GM18868 (cell line): ENCODE results near the gene TMEM134.
"Not testable (repeated sequence)": the region's sequence is repeated elsewhere in the genome, so short reads cannot be mapped to it uniquely, and the experiment has no call there.

Experiments used
- ATAC-seq: cut with Tn5 transposase; IDR thresholded peaks from one replicate; pipeline ENCODE4 v1.9.1; 2021; ENCODE audit warnings: mild to moderate bottlenecking, moderate library complexity; ENCODE audit not compliant: unreplicated experiment

The TMEM134 gene, protein sequence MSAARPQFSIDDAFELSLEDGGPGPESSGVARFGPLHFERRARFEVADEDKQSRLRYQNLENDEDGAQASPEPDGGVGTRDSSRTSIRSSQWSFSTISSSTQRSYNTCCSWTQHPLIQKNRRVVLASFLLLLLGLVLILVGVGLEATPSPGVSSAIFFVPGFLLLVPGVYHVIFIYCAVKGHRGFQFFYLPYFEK

DNA sequence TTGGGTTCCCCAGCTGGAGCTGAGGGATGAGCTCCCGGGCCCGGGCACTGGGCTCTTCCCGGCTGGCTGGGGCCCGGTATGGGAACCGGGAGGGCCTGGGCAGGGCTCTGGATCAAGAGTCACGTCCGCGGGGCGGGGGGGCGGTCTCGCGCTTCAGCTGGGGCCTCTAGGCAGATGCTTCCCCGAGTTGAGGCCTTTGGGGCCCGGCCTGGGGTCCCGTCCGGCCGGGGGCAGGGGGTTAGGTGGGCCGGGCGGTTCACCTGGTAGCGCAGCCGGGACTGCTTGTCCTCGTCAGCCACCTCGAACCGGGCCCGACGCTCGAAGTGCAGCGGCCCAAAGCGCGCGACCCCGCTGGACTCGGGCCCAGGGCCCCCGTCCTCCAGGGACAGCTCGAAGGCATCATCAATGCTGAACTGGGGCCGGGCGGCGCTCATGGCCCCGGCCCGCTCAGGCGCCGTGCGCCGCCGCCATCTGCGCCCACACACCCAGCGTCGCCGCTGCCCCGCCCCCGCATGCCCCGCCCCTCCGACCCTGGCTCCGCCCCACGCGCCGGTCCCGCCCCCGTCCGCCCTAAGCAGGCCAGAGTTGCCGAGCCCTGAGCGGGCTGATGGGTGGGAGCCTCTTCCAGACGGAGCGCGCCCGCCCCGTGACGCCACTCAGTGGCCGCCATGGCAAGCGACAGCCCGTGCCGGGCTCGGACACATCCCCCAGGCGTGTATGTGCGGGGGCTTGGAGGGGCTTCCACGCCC lies at the start of gene TMEM134:
TMEM134 (minus strand) TSS at position 493 of the 749 bp plus-strand sequence; CDS start at position 434, 59 bp downstream.
- peak; percentile 67 for ATAC-seq

- ATAC-seq: no peak
Measured at GRCh38 chr11:67517784-67518552, 48.9 kb upstream of the TMEM134 start.

DNA sequence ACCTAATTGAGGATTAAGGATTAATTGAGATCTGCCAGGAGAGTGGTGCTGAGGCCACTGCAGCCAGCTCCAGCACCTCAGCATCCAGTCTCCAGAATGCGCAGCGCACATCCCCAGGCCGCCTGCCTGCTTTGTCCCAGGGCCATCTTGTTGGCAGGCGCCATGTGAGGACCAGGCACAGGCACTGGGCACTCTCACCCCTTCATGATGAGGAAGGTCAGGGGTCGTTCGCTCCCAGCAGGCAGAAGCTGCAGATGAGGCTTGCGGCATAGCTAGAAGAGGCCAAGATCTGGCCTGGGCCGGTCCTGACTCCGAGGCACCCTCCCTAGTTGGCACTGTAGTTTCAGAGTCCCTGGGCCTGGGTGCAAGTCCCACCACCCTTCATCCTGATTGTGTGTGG lies 47.8 kb upstream of the TMEM134 start:
- no peak for ATAC-seq

GRCh38 chr11:67514116-67514515 lies 45.1 kb upstream of the TMEM134 start:
- no peak for ATAC-seq

GRCh38 chr11:67511558-67511957 lies 42.5 kb upstream of the TMEM134 start:
- not testable (repeated sequence) for ATAC-seq

- no peak for ATAC-seq
Measured at GRCh38 chr11:67510023-67510345, 40.9 kb upstream of the TMEM134 start.

DNA sequence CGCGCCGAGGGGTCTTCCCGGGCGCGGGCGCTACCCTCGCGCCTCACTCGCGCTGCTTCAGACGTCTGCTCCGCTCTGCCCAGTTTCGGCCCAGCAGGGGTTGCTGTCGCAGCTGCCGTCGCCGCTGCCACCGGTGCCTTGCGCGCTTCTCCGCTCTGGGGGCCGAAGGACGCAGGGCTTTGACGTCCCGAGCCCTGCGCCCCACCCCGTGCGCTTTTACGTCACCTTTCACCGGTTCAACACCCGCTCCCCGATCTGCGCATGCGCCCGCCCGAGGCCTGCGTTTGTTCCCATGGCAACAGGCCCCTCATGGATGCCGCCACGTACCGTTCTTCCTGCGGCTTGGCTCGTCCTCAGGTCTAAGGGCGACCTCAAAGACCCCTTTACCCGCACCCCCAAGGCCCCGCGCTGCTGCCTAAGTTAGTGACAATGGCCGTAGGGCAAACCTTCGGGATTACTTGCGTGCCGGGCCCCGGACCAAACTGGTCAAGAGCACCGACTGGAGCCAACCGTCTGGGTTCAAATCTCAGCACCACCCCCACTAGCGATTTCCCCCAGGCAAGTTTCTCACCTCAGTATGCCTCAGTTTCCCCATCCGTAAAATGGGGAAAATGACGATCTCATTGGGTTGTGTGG lies 39.6 kb upstream of the TMEM134 start:
- ATAC-seq: peak; percentile 42

GRCh38 chr11:67507864-67508485 lies 38.9 kb upstream of the TMEM134 start, which contains the start of gene CDK2AP2:
CDK2AP2 (minus strand) TSS chr11:67508162; CDS start chr11:67508082, 80 bp downstream.
- peak; percentile 76 for ATAC-seq

DNA sequence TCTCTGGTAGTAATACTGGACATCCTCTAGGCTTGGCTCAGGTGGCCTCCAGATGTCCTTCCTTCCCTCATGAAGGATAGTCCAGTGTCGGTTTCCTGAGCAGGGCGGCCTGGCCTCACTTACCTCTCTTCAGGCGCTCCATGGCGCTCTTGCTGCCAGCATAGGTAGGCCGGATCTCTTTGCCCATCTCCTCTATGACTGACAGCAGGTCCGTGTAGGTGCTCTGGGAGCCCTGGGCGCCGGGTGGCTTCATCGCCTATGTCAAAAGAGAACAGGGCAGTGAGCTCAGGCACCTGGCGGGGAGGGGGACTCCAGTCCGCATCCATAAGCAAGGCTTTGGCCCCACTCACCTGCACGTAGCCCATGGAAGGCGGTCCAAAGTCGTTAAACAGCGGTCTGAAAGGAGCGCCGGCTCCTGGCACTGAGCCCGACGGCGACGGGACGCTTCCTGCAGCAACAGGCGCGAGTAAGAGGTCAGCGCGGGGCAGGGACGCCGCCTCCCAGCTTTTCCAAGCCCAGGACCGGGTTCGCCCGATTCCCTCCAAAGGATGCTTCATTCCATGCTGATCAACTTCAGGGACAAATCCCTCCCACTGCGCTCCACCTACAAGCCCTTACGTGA lies 38.3 kb upstream of the TMEM134 start:
- ATAC-seq: no peak

DNA sequence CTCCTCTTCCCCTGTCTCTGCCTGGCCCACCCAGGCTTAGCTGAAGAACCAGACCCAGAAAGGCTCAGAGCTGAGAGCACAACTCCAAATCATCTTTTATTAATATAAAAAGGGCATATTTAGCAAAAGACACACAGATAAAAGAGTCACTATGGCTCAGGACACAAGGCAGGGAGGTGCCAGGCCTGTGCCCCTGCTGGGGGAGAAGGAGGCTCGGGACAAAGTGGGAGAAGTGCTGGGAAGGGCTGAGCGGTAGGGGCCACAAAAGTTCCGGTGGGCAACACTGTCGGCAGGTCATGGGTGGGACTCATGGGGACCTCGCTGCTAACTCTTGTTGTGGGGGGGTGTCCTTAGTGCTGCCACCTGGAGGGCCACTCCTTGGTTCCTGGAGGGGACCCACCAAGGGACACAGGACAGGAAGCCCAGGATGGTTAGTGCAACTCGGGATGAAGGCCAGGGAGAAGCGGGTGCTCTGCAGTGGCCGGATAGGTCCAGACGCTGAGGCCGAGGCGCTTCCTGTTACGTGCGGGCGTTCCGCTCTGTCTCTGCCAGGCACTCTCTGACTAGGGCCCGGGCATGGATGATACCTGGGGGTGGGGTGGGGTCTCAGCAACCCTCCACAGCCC lies 37.5 kb upstream of the TMEM134 start:
- ATAC-seq: no peak

DNA sequence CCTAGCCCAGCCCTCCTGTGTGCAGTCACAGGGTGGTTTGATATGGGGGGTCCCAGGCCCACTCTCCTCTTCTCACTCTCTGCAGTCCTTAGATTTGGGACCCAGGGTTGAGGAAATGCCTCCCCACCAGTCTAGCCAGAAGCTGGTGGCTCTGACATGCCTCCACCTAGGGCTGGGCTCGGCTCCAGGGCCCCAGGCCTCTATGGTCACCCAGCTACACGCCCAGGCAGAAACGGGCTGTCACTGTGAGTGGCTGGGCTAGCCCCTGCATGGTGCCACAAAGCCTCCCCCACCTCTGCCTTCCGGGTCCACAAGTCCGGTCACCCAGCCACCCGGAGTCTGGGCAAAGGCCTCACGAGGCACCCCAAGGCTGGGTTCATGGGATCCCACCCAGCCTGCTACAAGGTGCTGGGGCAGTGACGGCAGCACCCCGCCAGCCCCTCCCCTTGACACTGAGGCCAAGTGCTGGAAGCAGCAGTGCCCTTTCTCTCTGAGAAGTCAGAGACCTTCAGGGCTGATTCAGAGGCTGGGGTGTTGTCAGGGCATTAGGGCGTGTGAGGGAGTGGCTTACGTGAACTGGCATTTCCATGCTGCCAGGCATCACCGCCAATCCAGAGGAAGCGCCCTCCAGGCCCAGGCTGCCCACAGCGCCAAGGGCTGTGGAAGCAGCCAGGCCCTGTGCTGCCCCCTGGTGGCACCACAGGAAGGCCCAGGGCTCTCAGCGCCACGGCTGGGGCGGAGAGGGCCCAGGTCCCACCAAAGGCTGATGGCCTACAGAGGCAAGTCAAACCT lies 36.8 kb upstream of the TMEM134 start:
- ATAC-seq: no peak

DNA sequence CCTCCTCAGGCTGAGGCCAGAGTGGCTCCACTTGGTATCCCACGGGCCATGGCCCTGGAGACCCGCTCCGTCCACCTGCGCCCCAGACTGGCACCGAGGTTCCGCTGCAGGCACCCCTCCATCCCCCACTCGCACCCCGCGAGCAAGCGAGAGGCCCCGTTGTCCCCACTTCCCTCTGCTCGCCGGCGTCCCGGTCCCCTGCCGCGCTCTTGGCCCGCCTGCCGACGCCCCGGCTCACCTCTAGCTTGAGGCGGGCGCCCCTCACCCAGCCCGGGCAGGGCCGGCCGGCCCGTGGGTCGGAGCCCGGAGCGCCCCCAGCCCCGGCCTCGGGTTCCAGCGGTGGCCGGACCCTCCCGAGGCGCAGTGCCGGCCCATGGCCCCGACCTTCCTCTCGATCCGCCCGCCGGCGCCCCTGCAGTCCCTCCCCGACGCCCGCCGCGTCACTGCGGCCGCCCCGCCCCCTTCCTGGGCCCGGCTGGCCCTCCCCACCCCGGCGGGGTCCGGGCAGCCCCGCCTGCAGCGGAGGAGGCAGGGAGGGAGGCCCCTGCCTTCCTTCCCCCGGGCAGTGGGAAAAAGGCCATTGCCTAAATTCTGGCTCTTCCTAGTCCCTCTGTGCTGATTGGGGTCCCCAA lies 36.0 kb upstream of the TMEM134 start, which contains the start of gene PITPNM1:
PITPNM1 (minus strand) TSS at position 414 of the 632 bp plus-strand sequence. CDS start 1,183 bp downstream, outside the sequence.
- ATAC-seq: no peak

DNA sequence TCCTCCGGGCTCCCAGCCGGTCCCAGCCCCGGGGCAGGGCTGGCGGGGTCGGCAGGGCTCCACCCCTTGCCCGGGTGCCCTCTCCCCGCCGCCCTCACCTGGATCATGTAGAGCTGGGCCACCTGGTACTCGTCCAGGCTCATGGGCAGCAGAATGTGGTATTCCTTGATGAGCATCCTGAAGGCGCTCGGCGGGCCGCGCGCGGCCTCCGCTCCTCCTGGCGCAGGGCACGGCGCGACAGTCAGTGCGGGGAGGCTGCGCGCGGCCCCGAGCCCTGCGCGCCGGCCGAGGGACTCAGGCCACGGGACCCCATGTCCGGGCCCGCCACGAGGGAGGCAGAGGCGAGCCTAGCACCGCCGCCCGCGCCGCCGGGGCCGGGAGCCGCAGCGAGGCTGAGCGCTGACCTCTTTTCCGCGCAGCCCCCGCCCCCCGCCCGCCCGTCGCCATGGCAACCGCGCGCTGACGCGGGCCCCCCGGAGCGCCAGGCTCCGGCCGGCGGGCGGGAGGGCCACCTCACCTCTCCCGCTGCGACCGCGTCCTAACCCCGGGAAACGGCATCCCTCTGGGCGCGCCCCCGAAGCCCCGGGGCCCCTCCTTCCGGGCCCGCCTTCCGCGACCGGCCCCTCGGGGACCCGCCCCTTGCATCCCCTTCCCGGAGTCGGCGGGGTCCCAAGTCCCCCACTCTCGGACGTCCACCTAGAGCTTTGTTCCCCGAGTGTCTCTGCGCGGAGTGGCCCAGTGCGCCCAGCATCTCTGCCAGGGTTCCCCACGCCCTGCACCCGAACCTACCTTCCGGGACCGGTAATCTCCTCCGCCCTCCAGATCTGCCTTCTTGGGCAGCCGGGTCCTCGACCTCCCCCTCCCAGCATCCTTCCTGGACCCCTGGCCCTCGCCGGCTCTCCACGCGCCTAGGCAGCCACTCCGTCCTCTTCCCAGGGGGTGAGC lies 35.2 kb upstream of the TMEM134 start:
- ATAC-seq: no peak

- ATAC-seq: no peak
Measured at GRCh38 chr11:67503119-67504004, 34.3 kb upstream of the TMEM134 start.

GRCh38 chr11:67502328-67502979 lies 33.4 kb upstream of the TMEM134 start:
- no peak for ATAC-seq

GRCh38 chr11:67501854-67502253 lies 32.8 kb upstream of the TMEM134 start:
- no peak for ATAC-seq
